Testis (tissue), 3 donors: ENCODE data around the gene SNX17. TPM values are rescaled to one million over a fixed set of nuclear protein-coding genes. Genes with fewer than 3 reads are reported as not detected.

Source experiments
- DNase-seq: peaks from one replicate; pipeline ENCODE4 v3.0.0-alpha.2; 2019
- H3K27ac ChIP-seq, 2 donors: fragments of 200-600 bp; sonication (generic); one replicate each; pipeline ENCODE4 v1.5.1; 2019
- H3K27me3 ChIP-seq: fragments of 200-600 bp; sonication (generic); one replicate; pipeline ENCODE4 v1.5.1; 2019
- H3K36me3 ChIP-seq: fragments of 200-600 bp; sonication (generic); one replicate; pipeline ENCODE4 v1.5.1; 2017; ENCODE audit warnings: low read depth; ENCODE audit errors: missing control alignments
- H3K4me1 ChIP-seq: fragments of 200-600 bp; sonication (generic); one replicate; pipeline ENCODE4 v1.5.1; 2019
- H3K4me3 ChIP-seq, 2 donors: fragments of 200-600 bp; sonication (generic); one replicate each; pipeline ENCODE4 v1.5.1; 2017 to 2019
- H3K9me3 ChIP-seq: fragments of 200-600 bp; sonication (generic); one replicate; pipeline ENCODE4 v1.5.1; 2017
- POLR2A ChIP-seq: fragments of 450-650 bp; IDR thresholded peaks from one replicate; pipeline ENCODE4 v1.6.1; 2017; ENCODE audit warnings: antibody characterized with exemption, mild to moderate bottlenecking, moderate library complexity
- WGBS, 2 donors: methylation state at CpG; one replicate each; pipeline ENCODE4 v1.1.5; 2018; 5-methylcytosine and 5-hydroxymethylcytosine counted together
- intact Hi-C: fragments of 100-400 bp; cut with DNase I; formaldehyde crosslinking; loops from one replicate; pipeline ENCODE4 v1.15.1; 2023; ENCODE audit warnings: low total_unique reads
- polyA plus RNA-seq: library from polyadenylated mRNA; stranded (reverse); fragments of 350-450 nt; fragmentation: Illumina TruSeq; extraction: RNeasy Lipid Tissue Mini Kit (QIAGEN cat#74804); gene quantifications from one replicate; pipeline ENCODE4 v1.2.3, GENCODE V29; 2014; ENCODE audit warnings: low read depth, low replicate concordance; ENCODE audit not compliant: insufficient read depth
- total RNA-seq, 2 donors: library from RNA; depleted of rRNA; stranded (reverse); fragments of >200 nt; gene quantifications; one replicate each; pipeline ENCODE4 v1.2.3, GENCODE V29; 2016
- TF ChIP-seq, protein P1 (sequence below), 3 experiments: fragments of 450-650 bp in 2 of 3; fragments of 200-600 bp in 1 of 3; sonication (generic) in 1 of 3; IDR thresholded peaks; one replicate each; pipeline ENCODE4 v1.5.1; 2016 to 2019; ENCODE audit warnings: antibody characterized with exemption in 3 of 3, mild to moderate bottlenecking in 2 of 3, moderate library complexity in 1 of 3

Gene SNX17
- total and polyA plus RNA-seq, 3 donors from 2014 or later: 79.3 to 104 (median 96.5) TPM

DNA sequence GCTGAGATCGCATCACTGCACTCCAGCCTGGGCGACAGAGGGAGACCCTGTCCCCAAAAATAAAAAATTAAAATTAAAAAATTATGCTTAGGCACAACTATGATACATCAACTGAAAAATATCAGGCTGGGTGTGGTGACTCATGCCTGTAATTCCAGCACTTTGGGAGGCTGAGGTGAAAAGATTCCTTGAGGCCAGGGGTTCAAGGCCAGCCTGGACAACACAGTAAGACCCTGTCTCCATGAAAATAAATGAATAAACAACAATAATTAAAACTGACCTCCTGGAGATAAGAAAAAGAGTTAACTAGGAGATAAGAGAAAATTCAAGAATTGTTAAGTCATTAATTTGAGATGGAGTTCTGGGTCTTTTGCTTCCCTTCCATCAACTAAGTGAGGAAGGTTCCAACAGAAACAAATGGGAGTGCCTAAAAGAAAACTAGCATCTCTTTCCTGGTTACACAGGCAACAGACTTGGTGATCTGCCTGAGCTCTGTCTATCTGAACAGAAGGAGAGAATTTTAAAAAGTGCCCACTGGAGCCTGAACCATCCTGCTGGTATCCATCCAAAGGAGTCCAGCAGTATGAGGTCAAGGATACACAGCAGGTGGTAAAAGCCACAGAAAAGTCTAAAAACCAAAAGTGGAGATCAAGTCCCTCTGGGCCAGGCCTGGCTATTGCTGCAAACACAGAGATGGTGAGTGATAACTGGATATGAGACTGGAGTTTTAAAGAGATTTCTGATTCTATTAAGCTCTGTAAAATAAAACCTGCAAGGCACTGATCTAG lies 30.1 kb downstream of the SNX17 start:
- TF ChIP-seq, protein P1, sequence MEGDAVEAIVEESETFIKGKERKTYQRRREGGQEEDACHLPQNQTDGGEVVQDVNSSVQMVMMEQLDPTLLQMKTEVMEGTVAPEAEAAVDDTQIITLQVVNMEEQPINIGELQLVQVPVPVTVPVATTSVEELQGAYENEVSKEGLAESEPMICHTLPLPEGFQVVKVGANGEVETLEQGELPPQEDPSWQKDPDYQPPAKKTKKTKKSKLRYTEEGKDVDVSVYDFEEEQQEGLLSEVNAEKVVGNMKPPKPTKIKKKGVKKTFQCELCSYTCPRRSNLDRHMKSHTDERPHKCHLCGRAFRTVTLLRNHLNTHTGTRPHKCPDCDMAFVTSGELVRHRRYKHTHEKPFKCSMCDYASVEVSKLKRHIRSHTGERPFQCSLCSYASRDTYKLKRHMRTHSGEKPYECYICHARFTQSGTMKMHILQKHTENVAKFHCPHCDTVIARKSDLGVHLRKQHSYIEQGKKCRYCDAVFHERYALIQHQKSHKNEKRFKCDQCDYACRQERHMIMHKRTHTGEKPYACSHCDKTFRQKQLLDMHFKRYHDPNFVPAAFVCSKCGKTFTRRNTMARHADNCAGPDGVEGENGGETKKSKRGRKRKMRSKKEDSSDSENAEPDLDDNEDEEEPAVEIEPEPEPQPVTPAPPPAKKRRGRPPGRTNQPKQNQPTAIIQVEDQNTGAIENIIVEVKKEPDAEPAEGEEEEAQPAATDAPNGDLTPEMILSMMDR (IDR thresholded peaks at IDR 0.05): no peak
- no peak for TF ChIP-seq POLR2A

DNA sequence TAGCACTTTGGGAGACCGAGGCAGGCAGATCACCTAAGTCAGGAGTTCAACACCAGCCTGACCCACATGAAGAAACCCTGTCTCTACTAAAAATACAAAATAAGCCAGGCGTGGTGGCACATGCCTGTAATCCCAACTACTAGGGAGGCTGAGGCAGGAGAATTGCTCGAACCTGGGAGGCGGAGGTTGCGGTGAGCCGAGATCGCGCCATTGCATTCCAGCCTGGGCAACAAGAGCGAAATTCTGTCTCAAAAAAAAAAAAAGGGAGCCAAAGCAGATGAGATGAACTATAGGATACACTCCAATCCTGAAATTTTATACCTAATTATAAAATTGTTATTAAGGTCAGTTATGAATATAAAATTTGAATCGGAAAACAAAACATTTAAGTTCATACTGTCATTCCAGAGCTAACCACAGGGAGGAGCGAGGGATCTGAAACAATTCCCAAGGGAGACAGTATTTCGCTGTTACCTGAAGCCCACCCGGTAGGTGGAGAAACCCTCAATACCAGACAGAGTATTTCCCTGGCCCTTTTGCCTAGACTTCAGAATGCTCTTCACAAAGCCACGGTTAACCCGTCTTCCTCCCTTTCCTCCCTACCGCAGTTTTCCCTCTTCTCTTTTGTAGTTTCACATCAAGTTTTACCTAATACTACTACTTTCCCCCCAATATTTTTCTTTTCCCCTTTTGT lies 37.5 kb downstream of the SNX17 start:
- peak; percentile 39 for DNase-seq
- H3K27me3 ChIP-seq: no peaks in the 10 kb centered on the region
- no peaks in the 10 kb centered on the region for H3K36me3 ChIP-seq
- intact Hi-C loops: no loop called here
- peak overlapping the region; percentile 13 to 87 for H3K4me3 ChIP-seq
- TF ChIP-seq, protein P1 (IDR thresholded peaks at IDR 0.05): peak; percentile 46 to 52 (median 51)
- no peak for TF ChIP-seq POLR2A
- 29 to 41% methylated on average over 16 of the region's 16 CpGs for WGBS, 2 donors
- peaks cover 11% of the 10 kb centered on the region for H3K4me1 ChIP-seq
- H3K27ac ChIP-seq: no peak overlapping the region
- H3K9me3 ChIP-seq: no peaks in the 10 kb centered on the region

More for the DNA sequence above, 30.1 kb downstream of the SNX17 start:
- 100% methylated on average over 2 of the region's 2 CpGs for WGBS, 2 donors
- intact Hi-C loops: no loop called here
- DNase-seq: no peak
- no peak overlapping the region for H3K4me3 ChIP-seq
- H3K27me3 ChIP-seq: no peaks in the 10 kb centered on the region
- H3K9me3 ChIP-seq: no peaks in the 10 kb centered on the region
- no peaks in the 10 kb centered on the region for H3K4me1 ChIP-seq
- no peaks in the 10 kb centered on the region for H3K36me3 ChIP-seq
- no peak overlapping the region for H3K27ac ChIP-seq

DNA sequence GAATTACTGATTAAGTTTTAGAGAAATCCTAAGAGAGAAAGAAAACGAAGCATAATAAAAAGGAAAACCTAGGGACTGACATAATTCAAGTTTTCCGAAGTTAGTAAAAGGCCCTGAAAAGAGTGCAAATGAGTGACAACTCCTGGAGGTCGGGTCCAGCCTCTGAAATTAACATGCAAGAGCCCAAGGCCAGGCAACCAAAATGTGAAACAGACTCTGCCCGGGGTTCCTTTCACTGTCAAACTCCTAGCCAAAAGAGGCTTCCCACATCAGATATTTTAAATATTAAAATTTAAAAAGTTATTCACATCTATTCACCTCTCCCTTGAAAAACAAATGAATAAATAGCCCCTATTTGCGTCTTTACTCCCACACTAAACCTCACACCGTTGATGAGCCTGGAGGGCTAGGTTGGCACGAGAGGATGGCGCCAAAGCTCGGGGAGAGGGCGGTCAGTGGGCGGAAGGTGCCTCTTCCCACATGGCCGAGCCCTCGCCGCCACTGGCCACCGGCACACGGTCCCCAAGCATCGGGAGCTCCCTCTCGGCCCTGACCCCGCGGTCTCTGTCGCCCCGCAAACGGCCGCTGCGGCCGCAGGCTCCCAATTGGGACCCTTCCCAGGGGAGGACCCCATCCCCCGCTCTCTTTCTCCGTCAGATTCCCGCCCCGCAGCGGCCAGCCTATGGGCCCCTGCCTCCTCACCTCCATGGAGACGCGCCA lies 38.3 kb downstream of the SNX17 start:
- H3K4me1 ChIP-seq: peaks cover 11% of the 10 kb centered on the region
- intact Hi-C loops: no loop called here
- no peaks in the 10 kb centered on the region for H3K27me3 ChIP-seq
- no peak for TF ChIP-seq POLR2A
- TF ChIP-seq, protein P1 (IDR thresholded peaks at IDR 0.05): no peak
- H3K9me3 ChIP-seq: no peaks in the 10 kb centered on the region
- H3K36me3 ChIP-seq: no peaks in the 10 kb centered on the region
- 0 to 1% methylated on average over 25 to 28 of the region's 33 CpGs for WGBS, 2 donors
- peak; percentile 34 for DNase-seq
- peak overlapping the region; percentile 87 to 91 for H3K4me3 ChIP-seq
- H3K27ac ChIP-seq: peak overlapping the region; percentile 61 to 78

DNA sequence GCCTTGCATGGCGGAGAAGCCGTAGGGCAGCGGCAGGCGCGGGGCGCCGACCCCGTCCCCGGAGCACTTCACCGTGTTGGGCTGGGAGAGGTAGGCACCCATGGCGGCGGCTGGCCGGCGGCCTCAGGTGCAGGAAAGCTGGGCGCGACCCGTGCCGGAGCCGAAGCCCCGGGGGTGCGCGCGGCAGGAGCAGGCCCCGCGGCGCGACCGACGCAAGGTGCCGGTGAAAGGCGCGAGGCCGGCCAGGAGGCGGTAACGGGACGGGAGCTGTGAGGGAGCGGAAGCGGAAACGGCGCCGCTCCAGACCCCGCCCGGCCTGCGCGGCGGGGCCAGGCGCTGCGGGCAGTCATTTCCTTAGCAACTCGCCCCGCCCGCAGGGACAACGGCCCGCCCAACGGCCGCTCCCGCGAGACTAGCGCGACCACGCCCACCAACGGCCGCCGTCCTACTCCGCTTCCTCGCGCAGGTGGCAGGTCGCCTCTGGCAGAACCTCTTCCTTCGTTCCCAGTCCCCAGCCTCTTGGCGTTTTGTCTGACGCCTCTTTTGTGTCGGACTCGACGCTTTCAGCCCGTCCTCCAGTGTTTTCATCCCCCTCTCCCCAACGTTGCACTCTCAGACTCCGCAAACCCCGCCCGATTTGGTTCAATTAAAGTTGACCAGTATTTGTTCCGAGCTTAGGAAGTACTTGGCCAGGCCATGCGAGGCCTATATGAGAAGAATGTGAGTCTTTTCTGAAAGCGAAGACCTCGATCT lies 39.1 kb downstream of the SNX17 start, which contains the start of gene PPM1G:
PPM1G (minus strand) TSS at position 271 of the 753 bp plus-strand sequence; CDS start at position 102, 169 bp downstream.
- peak within 1 kb of the TSS; percentile 78 to 82 for H3K27ac ChIP-seq
- no peak for TF ChIP-seq POLR2A
- TF ChIP-seq, protein P1 (IDR thresholded peaks at IDR 0.05): no peak
- peak within 1 kb of the TSS; percentile 87 to 91 for H3K4me3 ChIP-seq
- peaks cover 11% of the 10 kb centered on the region for H3K4me1 ChIP-seq
- no peaks in the 10 kb centered on the region for H3K9me3 ChIP-seq
- H3K27me3 ChIP-seq: no peaks in the 10 kb centered on the region
- whole genome bisulfite sequencing, 2 donors: 0 to 1% methylated on average over 31 to 70 of the region's 82 CpGs
- no peaks in the 10 kb centered on the region for H3K36me3 ChIP-seq
- intact Hi-C loops: no loop called here
- DNase-seq: peak; percentile 96
